ENCODE results near the gene ATP6AP1. TPM values are rescaled to one million over a fixed set of nuclear protein-coding genes. Genes with fewer than 3 reads are reported as not detected.
A peak's percentile ranks its signal among the peaks of the same experiment; 100 is the strongest.

Gene ATP6AP1
- total RNA-seq, 1 experiment from 2014 or later, result 48.8 TPM

- no peak for DNase-seq
Observed at GRCh38 chrX:154441984-154442707, 13.7 kb downstream of the ATP6AP1 start.

GRCh38 chrX:154443479-154443910 lies 15.0 kb downstream of the ATP6AP1 start:
- peaks cover 5% of the 10 kb centered on the region for H3K36me3 ChIP-seq (replicated peaks; ENCODE audit: control insufficient read depth, insufficient read depth, low read length)
- H3K4me3 ChIP-seq (ENCODE audit: insufficient read depth, low read depth, low read length), result peak overlapping the region; percentile 41
- no peak for DNase-seq
- H3K27me3 ChIP-seq (ENCODE audit: control insufficient read depth, insufficient read depth, low read length), result no peaks in the 10 kb centered on the region

More at GRCh38 chrX:154441984-154442707, 13.7 kb downstream of the ATP6AP1 start:
- Histone ChIP-seq H3K27me3 (ENCODE audit: control insufficient read depth, insufficient read depth, low read length) (no peaks in the 10 kb centered on the region), H3K36me3 (replicated peaks; ENCODE audit: control insufficient read depth, insufficient read depth, low read length) (peaks cover 5% of the 10 kb centered on the region), H3K4me3 (ENCODE audit: insufficient read depth, low read depth, low read length) (no peak overlapping the region)

DNA sequence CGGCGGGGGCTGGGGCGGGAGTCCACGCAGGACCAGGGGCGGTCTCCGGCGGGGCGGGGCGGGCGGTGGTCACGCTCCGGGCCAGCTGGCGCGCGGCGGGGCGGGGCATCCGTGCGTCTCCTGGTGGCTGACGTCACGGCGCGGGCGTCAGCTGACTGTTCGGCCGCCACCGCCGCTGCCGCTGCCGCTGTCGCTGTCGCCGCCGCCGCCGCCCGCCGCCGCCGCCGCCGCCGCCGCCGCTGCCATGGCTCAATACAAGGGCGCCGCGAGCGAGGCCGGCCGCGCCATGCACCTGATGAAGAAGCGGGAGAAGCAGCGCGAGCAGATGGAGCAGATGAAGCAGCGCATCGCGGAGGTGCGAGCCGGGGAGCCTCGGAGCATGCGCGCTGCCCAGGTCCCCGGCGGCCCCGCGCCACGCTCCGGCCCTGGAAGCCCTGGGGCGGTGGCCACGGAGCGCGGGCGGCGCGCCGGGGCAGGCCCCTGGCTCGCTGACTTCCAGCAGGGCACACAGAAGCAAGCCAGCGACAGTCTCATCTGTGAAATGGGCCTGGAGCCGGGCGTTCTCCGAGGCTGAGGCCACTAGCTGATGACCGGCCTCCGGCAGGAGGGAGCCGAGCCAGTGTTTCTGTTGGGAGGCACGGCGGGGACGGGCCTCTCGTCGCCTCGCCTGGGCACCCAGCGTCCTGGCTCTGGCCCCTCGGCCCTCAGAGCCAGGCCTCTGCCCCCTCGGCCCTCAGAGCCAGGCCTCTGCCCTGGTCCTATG lies 15.7 kb downstream of the ATP6AP1 start, which contains the start of gene FAM50A:
Gene FAM50A, plus strand, starts transcription at position 150 of the 763 bp plus-strand sequence. Its CDS starts 95 bp downstream, at position 245.
- H3K36me3 ChIP-seq (replicated peaks; ENCODE audit: control insufficient read depth, insufficient read depth, low read length), result peaks cover 2% of the 10 kb centered on the region
- H3K27me3 ChIP-seq (ENCODE audit: control insufficient read depth, insufficient read depth, low read length), result no peaks in the 10 kb centered on the region
- H3K4me3 ChIP-seq (ENCODE audit: insufficient read depth, low read depth, low read length), result peak within 1 kb of the TSS; percentile 53
- DNase-seq, result peak; percentile 94

DNA sequence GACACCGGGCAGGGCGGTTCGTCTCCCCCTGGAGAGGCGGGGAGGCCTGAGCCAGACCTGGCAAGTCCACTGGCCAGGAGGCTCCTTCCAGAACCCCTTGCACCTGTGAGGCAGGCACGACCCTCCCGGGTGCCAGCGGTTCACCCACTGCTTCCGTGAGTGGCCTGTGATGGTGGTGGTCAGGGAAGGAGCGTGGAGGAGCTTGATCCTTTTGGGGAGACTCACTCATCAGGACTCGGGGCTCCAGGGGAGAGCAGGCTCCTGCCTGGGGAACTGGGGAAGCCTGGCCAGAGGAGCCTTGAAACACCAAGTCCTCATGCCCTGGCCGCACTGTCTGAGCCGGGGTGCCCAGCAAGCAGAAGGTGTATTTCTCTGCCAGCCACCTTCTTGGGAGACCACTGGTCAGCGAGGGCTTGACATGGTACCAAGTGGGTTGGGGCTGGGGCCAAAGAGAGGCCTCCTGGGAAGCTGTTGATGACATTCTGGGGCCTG lies 16.3 kb downstream of the ATP6AP1 start:
- H3K36me3 ChIP-seq (replicated peaks; ENCODE audit: control insufficient read depth, insufficient read depth, low read length), result no peaks in the 10 kb centered on the region; the same call in none of the 2 replicates
- DNase-seq, result no peak

GRCh38 chrX:154445776-154446175 lies 17.3 kb downstream of the ATP6AP1 start:
- DNase-seq, result no peak
- Histone ChIP-seq H3K27me3 (ENCODE audit: control insufficient read depth, insufficient read depth, low read length) (no peaks in the 10 kb centered on the region), H3K36me3 (replicated peaks; ENCODE audit: control insufficient read depth, insufficient read depth, low read length) (peaks cover 2% of the 10 kb centered on the region), H3K4me3 (ENCODE audit: insufficient read depth, low read depth, low read length) (no peak overlapping the region)

More for the DNA sequence above, 16.3 kb downstream of the ATP6AP1 start:
- Histone ChIP-seq H3K4me3 (ENCODE audit: insufficient read depth, low read depth, low read length) (peak overlapping the region; percentile 53), H3K27me3 (ENCODE audit: control insufficient read depth, insufficient read depth, low read length) (no peaks in the 10 kb centered on the region)

GRCh38 chrX:154446430-154446829 lies 18.0 kb downstream of the ATP6AP1 start:
- H3K27me3 ChIP-seq (ENCODE audit: control insufficient read depth, insufficient read depth, low read length), result no peaks in the 10 kb centered on the region
- no peak for DNase-seq
- peaks cover 2% of the 10 kb centered on the region for H3K36me3 ChIP-seq (replicated peaks; ENCODE audit: control insufficient read depth, insufficient read depth, low read length)

DNA sequence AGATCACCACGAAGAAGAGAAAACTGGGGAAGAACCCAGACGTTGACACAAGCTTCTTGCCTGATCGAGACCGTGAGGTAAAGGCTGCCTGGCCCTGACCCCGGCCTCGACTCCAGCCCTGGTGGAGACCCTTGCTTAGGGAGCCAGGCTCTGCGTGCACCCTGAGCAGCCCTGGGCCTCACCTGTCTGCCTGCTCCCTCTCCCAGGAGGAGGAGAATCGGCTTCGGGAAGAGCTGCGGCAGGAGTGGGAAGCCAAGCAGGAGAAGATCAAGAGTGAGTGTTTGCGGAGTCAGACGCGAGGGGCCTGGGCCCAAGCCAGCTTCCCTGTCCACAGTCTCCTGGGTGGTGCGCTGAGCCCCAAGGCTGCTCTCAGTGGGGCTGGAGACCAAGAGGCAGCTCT lies 20.0 kb downstream of the ATP6AP1 start:
- no peak overlapping the region for H3K4me3 ChIP-seq (ENCODE audit: insufficient read depth, low read depth, low read length)
- DNase-seq, result no peak
- H3K36me3 ChIP-seq (replicated peaks; ENCODE audit: control insufficient read depth, insufficient read depth, low read length), result peaks cover 2% of the 10 kb centered on the region
- no peaks in the 10 kb centered on the region for H3K27me3 ChIP-seq (ENCODE audit: control insufficient read depth, insufficient read depth, low read length)

More at GRCh38 chrX:154446430-154446829, 18.0 kb downstream of the ATP6AP1 start:
- H3K4me3 ChIP-seq (ENCODE audit: insufficient read depth, low read depth, low read length), result no peak overlapping the region

DNA sequence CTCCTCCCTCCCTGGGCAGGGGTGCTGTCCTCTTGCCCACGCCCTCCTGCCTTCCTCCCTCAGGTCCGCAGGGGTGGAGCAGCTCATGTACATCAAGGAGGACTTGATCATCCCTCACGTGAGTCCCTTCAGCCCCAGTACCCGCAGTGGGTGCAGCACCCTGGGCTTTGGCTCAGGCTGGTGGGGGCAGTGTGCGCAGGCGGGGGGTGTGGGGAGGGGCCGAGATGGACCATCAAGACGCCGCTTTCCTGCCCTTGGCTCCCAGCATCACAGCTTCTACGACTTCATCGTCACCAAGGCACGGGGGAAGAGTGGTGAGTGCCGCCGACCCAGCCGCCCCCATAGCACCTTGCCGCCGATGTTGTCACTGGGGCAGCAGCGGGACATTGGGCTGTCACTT lies 21.1 kb downstream of the ATP6AP1 start:
- H3K36me3 ChIP-seq (replicated peaks; ENCODE audit: control insufficient read depth, insufficient read depth, low read length), result peaks cover 2% of the 10 kb centered on the region

DNA sequence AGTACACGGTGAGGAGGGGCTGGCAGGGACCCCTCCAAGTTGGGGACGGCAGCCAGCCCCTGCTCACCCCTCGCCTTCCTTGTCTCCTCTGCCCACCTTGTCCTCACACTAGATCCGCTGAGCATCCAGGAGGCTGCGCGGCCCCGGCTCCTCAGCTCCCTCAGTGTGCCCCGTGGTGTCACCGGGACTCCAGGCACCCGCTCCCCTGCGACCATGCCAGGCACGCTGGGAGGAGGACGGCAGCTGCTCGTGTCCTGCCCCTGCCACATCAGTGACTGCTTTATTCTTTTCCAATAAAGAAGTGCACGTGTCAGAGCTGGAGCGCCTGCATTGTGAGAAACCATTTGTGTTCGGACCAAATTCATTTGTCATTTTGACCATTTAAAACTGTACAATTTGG lies 21.8 kb downstream of the ATP6AP1 start:
- Histone ChIP-seq H3K27me3 (ENCODE audit: control insufficient read depth, insufficient read depth, low read length) (no peaks in the 10 kb centered on the region), H3K36me3 (replicated peaks; ENCODE audit: control insufficient read depth, insufficient read depth, low read length) (peaks cover 2% of the 10 kb centered on the region), H3K4me3 (ENCODE audit: insufficient read depth, low read depth, low read length) (no peak overlapping the region)
- no peak for DNase-seq

More for the DNA sequence above, 21.1 kb downstream of the ATP6AP1 start:
- DNase-seq, result no peak
- no peaks in the 10 kb centered on the region for H3K27me3 ChIP-seq (ENCODE audit: control insufficient read depth, insufficient read depth, low read length)
- H3K4me3 ChIP-seq (ENCODE audit: insufficient read depth, low read depth, low read length), result no peak overlapping the region

GRCh38 chrX:154452823-154453222 lies 24.3 kb downstream of the ATP6AP1 start:
- no peak for DNase-seq
- Histone ChIP-seq H3K27me3 (ENCODE audit: control insufficient read depth, insufficient read depth, low read length) (no peaks in the 10 kb centered on the region), H3K36me3 (replicated peaks; ENCODE audit: control insufficient read depth, insufficient read depth, low read length) (peaks cover 2% of the 10 kb centered on the region), H3K4me3 (ENCODE audit: insufficient read depth, low read depth, low read length) (no peak overlapping the region)

- no peaks in the 10 kb centered on the region; the same call in 1 of the 2 replicates for H3K36me3 ChIP-seq (replicated peaks; ENCODE audit: control insufficient read depth, insufficient read depth, low read length)
- DNase-seq, result peak; percentile 96
- H3K4me3 ChIP-seq (ENCODE audit: insufficient read depth, low read depth, low read length), result peak overlapping the region; percentile 28
Observed at GRCh38 chrX:154457491-154458115, 29.1 kb downstream of the ATP6AP1 start.

DNA sequence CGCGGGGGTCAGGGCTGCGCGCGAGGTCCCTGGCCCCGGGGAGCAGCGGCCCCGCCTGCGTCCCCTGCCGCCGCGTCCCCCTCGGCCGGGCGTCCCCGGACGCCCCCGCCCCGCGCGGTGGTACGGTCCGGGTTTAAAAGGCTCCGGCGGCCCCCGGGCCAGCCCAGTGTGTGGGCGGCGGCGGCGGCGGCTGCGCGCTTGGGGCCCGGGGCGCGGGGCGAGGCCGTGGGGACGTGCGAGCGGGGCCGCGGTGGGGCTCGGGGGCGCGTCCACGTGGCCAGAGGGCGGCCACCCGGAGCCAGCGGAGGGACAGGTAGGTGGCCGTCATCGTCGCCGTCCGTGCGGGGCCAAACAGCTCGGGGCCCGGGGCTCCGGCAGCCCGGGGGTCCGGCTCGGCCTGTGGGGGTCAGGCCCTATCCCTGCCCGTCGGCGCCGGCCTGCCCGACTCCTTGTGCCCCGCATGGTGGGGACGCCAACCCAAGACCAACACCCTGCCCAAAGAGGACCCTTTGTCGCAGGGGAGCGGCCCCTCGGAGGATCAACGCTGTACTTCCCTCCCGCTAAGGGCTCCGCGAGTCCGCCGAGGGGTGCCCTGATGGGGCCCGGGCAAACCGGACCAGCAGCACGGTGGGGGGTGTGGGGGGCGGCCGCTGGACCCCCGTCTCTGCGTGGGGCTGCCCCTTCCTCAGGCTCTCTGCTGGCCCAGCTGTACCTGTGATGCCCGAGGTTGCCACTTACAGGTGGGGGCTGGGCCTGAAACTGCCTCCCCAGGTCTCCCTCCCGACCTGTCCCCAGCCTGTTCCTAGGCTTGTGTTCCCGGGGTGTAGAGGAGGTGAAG lies 29.9 kb downstream of the ATP6AP1 start, which contains the start of gene PLXNA3:
Gene PLXNA3, plus strand, starts transcription at position 166 of the 838 bp plus-strand sequence. CDS start 1,903 bp downstream, outside the sequence.
- peak; percentile 94 for DNase-seq
- Histone ChIP-seq H3K27me3 (ENCODE audit: control insufficient read depth, insufficient read depth, low read length) (no peaks in the 10 kb centered on the region), H3K4me3 (ENCODE audit: insufficient read depth, low read depth, low read length) (peak within 1 kb of the TSS; percentile 61), H3K36me3 (replicated peaks; ENCODE audit: control insufficient read depth, insufficient read depth, low read length) (no peaks in the 10 kb centered on the region; the same call in 1 of the 2 replicates)

More at GRCh38 chrX:154457491-154458115, 29.1 kb downstream of the ATP6AP1 start:
- no peaks in the 10 kb centered on the region for H3K27me3 ChIP-seq (ENCODE audit: control insufficient read depth, insufficient read depth, low read length)

DNA sequence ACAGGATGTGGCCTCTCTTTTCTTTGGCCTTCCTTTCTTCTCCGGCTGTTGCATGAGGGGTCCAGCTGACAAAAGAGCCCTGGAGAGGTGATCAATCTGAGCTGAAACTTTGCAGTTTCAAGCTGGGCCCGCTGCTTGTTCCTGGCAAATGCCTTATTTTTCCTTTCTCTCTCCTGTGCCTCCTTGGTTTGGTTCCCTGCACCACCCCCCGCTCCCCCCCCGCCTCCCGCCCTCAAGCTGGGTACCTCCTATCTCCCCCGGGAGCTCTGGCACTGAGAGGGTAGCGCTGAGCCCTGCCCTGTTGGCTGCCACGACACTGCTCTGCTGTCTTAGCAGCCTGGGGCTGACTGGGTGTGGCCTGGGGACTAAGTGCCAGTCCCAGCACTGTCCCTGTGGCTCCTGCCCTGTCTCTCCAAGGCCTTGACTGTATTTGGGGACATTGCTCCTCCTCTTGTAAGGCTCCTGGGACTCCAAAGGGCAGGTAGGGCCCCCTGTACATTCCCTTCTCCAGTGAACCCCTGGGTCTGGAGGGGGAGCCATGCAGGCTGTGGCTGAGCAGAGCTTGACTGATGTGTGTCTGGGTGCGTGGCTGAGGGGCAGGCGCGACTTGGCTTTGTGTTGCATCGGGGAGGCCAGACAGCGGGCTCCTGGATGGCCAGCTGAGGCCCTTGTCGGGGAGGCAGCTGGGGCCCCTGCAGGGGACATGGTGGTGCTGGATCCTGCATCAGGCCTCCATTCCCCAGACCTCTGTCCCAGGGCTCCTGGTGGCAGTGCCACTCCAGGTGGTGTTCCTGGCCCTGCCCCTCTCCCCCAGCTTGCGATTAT lies 30.7 kb downstream of the ATP6AP1 start:
- H3K4me3 ChIP-seq (ENCODE audit: insufficient read depth, low read depth, low read length), result peak overlapping the region; percentile 61
- H3K27me3 ChIP-seq (ENCODE audit: control insufficient read depth, insufficient read depth, low read length), result no peaks in the 10 kb centered on the region
- no peaks in the 10 kb centered on the region; the same call in 1 of the 2 replicates for H3K36me3 ChIP-seq (replicated peaks; ENCODE audit: control insufficient read depth, insufficient read depth, low read length)
- DNase-seq, result no peak
